ENCODE results near the gene SOX9.
"Not testable (repeated sequence)": the region's sequence is repeated elsewhere in the genome, so short reads cannot be mapped to it uniquely, and the experiment has no call there.

SOX9 gene

GRCh38 chr17:72111336-72111923, 9.4 kb upstream of the SOX9 start:
- DNase-seq (ENCODE audit: low read depth), result no peak

DNA sequence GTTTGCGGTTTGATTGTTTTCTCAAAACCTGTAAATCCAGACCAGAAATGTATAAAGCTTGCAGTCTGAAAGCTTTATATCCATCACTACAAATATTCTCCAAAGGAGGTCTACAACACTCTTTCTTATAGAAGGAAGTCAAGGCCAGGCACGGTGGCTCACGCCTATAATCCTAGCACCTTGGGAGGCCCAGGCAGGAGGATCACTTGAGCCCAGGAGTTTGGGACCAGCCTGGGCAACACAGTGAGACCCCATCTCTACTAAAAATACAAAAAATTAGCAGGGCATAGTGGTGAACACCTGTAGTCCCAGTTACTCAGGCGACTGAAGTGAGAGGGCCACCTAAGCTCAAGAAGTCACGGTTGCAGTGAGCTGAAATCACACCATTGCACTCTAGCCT, 8.9 kb upstream of the SOX9 start:
- DNase-seq (ENCODE audit: low read depth), result not testable (repeated sequence)

- no peak for DNase-seq (ENCODE audit: low read depth)
Observed at GRCh38 chr17:72113751-72114150, 7.1 kb upstream of the SOX9 start.

DNA sequence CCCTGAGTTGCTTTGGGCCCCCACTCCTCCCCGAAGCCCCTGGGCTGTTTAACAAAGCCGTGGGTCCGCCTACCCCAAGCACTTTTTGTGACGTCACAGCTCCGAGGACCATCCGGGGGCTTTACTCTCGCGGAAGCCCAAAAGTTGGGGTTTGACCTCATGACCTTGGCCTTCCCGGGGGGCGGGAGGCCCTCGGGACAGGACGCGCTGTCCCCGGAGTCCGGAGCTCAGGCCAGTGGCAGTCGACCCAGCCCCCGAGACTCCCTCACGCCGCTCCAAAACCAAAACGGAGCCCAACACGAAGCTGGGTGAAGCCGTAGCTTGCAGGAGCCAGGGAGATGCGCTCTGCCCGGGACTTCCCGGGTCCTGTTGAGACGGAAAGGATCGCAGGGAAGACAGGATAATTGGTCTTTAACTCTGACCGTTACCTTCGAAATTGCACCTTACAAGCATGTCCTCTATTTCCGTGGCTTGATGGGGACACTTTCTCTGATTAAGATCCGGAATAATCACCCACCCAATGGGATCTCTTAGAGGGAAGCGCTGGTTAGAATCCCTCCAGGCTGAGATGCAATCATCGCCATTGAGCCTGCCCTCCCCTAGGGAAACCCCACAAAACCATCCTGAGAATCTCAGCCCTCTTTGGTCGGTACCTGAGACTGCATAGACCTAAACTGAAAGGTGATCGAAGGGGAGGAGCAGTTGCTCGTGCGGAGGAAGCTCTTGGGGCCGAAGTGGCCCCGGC, 4.9 kb upstream of the SOX9 start:
- no peak for DNase-seq (ENCODE audit: low read depth)

- DNase-seq (ENCODE audit: low read depth), result no peak
Observed at GRCh38 chr17:72116661-72117521, 3.9 kb upstream of the SOX9 start.

DNA sequence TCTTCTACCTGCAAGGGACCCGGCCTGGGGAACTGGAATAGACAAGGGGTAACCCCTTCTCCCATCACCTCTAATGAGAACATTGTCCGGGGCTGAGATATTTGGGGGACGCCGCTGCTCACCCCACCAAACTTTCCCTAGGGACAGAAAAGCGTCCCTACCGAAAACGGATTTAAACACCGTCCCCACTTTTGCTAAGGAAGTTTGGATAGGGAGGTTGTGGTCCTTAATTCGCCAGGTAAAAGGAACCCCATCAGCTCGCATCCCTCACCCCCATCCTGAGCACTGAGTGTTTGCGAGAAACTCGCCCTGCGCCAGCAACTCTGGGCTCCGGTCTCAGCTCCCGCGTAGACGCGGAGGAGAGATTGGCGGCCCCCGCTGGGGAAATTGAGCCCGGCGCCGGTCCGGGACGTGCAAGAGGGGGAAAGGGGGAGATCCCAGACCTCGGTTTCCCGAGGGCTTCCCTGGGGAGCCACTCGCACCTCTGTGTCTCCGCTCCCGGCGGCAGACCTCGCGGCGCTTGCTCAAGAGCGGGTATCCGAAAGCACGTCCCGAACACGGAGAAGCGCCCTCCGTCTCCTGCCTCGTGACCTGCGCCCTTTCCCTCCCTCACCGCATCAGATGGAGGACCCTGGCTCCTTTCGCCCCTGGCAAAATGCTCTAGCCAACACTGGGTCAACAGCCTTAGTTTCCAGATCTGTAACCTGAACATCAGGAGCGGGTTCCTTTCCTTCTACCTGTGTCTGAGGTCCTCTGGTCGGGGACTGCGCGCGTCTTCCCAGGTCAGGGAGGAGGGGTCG, 3.1 kb upstream of the SOX9 start:
- DNase-seq (ENCODE audit: low read depth), result no peak

DNA sequence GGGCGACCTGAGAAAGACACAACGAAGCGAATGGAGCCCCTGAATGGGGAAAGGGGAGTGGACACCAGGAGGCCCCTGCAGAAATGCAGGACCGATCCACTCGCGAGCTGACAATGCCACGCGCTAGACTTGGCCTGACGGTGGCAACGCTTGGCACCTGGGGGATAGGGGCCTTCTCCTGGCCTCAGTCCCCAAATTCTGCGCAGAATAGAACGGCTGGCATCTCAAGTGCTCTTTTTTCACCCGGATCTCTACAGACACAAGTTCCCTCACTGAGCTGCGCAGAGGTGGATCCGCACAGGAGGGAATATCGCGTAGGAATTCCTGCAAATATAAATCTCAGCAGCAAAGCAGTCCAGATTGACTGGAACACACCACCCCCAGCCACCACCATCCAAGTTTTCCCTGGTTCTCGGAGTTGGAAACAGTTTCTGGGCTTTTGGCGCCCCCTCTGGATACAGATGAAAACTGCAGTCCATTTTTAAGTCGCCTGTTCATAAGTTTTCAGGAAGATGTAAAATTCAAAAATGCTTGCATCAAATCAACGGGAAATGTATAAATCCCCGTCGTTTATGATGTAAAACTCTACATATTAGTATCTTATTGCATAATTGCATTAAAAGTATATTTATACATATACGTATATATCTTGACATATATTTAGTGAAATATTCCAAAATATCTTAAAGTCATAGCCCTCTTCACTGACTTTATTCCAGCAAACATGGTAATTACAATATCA, 2.3 kb upstream of the SOX9 start:
- peak; percentile 28 for DNase-seq (ENCODE audit: low read depth)

- no peak for DNase-seq (ENCODE audit: low read depth)
Observed at GRCh38 chr17:72119077-72119872, 1.5 kb upstream of the SOX9 start.

GRCh38 chr17:72119873-72120641, 763 bp upstream of the SOX9 start:
- no peak for DNase-seq (ENCODE audit: low read depth)

DNA sequence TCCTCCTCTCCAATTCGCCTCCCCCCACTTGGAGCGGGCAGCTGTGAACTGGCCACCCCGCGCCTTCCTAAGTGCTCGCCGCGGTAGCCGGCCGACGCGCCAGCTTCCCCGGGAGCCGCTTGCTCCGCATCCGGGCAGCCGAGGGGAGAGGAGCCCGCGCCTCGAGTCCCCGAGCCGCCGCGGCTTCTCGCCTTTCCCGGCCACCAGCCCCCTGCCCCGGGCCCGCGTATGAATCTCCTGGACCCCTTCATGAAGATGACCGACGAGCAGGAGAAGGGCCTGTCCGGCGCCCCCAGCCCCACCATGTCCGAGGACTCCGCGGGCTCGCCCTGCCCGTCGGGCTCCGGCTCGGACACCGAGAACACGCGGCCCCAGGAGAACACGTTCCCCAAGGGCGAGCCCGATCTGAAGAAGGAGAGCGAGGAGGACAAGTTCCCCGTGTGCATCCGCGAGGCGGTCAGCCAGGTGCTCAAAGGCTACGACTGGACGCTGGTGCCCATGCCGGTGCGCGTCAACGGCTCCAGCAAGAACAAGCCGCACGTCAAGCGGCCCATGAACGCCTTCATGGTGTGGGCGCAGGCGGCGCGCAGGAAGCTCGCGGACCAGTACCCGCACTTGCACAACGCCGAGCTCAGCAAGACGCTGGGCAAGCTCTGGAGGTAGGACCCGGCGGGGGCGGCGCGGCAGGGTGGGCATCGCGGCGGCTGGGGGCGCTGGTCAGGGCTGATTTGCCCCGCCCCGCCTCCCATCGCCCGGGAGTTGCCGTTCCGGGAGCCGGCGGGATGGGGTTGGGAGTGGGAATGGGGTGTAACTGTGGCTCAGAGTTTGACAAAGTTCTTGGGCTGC, 567 bp downstream of the SOX9 start:
- no peak for DNase-seq (ENCODE audit: low read depth)

DNA sequence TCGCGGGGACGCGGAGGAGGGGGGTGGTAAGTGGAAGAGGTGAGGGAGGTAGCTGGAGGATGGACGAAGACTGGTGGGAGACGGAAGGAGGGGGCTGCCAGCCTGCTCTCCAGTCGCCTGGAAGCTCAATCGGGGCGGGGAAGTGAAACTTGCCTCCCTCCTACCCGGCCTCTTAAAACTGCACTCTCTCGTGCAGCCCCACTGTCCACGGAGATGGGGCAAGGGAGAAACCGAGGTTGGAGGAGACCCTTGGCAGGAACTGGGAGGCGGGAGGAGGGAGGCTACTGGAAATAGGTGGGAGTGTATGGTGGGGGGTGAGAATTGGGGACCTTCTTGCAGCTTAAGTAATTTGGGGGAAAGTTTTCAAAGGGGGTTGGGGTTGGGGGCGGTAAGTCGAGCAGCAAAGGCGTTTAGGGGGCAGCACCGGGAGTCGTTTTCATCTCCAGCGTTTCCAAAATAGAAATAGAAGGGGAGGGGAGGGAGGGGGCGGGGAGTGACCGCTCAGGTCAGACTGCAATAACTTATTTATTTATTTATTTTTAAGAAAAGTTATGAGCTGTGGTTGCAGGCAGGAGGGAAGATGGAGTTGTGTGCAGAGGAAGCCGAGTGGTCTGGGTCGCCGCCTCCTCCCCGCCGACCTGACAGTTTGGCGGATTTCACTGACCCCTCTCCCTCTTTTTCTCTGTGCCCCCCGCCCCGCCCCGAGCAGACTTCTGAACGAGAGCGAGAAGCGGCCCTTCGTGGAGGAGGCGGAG, 1.4 kb downstream of the SOX9 start:
- DNase-seq (ENCODE audit: low read depth), result no peak

DNA sequence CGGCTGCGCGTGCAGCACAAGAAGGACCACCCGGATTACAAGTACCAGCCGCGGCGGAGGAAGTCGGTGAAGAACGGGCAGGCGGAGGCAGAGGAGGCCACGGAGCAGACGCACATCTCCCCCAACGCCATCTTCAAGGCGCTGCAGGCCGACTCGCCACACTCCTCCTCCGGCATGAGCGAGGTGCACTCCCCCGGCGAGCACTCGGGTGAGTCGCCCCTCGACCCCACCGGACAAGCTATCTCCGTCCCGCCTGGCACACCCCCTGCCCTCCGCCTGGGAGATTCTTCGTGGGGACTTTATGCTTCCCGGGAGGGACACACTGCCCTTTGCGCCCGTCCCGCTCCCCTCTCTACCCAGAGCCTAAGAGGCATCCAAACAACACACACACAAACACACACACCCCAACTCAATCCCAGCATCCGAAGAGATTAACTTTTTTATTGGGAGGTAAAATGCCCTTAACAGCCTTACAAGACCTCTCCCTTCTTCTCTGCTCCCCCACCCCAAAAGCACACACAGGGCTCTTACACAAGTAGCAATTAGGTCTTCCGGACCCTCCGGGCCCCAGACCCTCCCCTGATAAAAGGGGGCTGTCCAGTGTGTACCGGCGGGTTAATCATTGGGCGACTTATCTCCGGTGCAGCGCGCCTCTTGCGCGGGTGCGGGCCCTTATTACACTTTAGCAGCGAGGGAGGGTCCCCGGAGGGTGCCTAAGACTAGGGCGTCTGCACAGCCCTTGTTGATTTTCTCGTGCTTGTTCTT, 2.1 kb downstream of the SOX9 start:
- DNase-seq (ENCODE audit: low read depth), result peak; percentile 19

DNA sequence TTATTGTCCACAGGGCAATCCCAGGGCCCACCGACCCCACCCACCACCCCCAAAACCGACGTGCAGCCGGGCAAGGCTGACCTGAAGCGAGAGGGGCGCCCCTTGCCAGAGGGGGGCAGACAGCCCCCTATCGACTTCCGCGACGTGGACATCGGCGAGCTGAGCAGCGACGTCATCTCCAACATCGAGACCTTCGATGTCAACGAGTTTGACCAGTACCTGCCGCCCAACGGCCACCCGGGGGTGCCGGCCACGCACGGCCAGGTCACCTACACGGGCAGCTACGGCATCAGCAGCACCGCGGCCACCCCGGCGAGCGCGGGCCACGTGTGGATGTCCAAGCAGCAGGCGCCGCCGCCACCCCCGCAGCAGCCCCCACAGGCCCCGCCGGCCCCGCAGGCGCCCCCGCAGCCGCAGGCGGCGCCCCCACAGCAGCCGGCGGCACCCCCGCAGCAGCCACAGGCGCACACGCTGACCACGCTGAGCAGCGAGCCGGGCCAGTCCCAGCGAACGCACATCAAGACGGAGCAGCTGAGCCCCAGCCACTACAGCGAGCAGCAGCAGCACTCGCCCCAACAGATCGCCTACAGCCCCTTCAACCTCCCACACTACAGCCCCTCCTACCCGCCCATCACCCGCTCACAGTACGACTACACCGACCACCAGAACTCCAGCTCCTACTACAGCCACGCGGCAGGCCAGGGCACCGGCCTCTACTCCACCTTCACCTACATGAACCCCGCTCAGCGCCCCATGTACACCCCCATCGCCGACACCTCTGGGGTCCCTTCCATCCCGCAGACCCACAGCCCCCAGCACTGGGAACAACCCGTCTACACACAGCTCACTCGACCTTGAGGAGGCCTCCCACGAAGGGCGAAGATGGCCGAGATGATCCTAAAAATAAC, 3.0 kb downstream of the SOX9 start:
- DNase-seq (ENCODE audit: low read depth), result no peak

DNA sequence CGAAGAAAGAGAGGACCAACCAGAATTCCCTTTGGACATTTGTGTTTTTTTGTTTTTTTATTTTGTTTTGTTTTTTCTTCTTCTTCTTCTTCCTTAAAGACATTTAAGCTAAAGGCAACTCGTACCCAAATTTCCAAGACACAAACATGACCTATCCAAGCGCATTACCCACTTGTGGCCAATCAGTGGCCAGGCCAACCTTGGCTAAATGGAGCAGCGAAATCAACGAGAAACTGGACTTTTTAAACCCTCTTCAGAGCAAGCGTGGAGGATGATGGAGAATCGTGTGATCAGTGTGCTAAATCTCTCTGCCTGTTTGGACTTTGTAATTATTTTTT, 3.6 kb downstream of the SOX9 start:
- DNase-seq (ENCODE audit: low read depth), result no peak

DNA sequence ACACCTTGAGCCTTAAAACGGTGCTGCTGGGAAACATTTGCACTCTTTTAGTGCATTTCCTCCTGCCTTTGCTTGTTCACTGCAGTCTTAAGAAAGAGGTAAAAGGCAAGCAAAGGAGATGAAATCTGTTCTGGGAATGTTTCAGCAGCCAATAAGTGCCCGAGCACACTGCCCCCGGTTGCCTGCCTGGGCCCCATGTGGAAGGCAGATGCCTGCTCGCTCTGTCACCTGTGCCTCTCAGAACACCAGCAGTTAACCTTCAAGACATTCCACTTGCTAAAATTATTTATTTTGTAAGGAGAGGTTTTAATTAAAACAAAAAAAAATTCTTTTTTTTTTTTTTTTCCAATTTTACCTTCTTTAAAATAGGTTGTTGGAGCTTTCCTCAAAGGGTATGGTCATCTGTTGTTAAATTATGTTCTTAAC, 4.4 kb downstream of the SOX9 start:
- DNase-seq (ENCODE audit: low read depth), result no peak

DNA sequence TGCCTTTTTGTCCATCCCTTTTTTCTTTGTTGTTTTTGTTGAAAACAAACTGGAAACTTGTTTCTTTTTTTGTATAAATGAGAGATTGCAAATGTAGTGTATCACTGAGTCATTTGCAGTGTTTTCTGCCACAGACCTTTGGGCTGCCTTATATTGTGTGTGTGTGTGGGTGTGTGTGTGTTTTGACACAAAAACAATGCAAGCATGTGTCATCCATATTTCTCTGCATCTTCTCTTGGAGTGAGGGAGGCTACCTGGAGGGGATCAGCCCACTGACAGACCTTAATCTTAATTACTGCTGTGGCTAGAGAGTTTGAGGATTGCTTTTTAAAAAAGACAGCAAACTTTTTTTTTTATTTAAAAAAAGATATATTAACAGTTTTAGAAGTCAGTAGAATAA, 4.9 kb downstream of the SOX9 start:
- no peak for DNase-seq (ENCODE audit: low read depth)
